Measurements from ENCODE around the gene RYK.

RYK gene

DNA sequence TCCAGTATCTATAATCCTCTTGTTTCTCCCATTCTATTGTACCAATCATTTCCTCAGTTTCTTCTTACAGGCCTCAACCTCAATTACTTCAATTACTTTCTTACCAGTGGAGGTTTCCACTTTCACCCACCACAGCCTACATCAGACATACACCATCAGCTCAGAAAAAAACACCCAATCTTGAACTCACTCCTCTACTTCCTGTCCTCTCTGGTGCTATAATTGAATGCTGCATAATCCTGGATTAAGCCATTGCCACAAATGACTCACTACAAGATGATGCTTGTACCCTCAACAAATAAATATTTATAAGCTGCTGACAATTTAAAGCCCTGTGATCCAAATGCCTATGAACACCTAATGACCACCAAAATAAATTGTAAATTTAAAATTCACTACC lies 18.5 kb downstream of the RYK start:
- TF ChIP-seq, protein P1, sequence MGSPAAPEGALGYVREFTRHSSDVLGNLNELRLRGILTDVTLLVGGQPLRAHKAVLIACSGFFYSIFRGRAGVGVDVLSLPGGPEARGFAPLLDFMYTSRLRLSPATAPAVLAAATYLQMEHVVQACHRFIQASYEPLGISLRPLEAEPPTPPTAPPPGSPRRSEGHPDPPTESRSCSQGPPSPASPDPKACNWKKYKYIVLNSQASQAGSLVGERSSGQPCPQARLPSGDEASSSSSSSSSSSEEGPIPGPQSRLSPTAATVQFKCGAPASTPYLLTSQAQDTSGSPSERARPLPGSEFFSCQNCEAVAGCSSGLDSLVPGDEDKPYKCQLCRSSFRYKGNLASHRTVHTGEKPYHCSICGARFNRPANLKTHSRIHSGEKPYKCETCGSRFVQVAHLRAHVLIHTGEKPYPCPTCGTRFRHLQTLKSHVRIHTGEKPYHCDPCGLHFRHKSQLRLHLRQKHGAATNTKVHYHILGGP (tag by site-specific recombination; IDR thresholded peaks at IDR 0.05): no peak
- TF ChIP-seq ZNF239 (tag by site-specific recombination; IDR thresholded peaks at IDR 0.05) (no peak), ZNF571 (tag by site-specific recombination; IDR thresholded peaks at IDR 0.05) (no peak), ZBTB7A (tag by site-specific recombination; IDR thresholded peaks at IDR 0.05; ENCODE audit: low read depth) (no peak), ZNF514 (tag by site-specific recombination; IDR thresholded peaks at IDR 0.05) (no peak), SP3 (tag by site-specific recombination; IDR thresholded peaks at IDR 0.05) (no peak), ZNF202 (tag by site-specific recombination; IDR thresholded peaks at IDR 0.05; ENCODE audit: borderline replicate concordance) (no peak), ZNF114 (tag by site-specific recombination; IDR thresholded peaks at IDR 0.05) (no peak), REPIN1 (tag by site-specific recombination; IDR thresholded peaks at IDR 0.05; ENCODE audit: low read depth) (no peak), ZNF404 (tag by site-specific recombination; IDR thresholded peaks at IDR 0.05) (no peak), ZNF274 (IDR thresholded peaks at IDR 0.05; ENCODE audit: low read length) (no peak), ZNF274 (tag by site-specific recombination; IDR thresholded peaks at IDR 0.05; ENCODE audit: borderline replicate concordance) (no peak)
- ChIA-PET POLR2A (interaction anchor here (0.5 kb wide), 1 partner anchor 1126 kb away, joined by 12 read pairs; no protein-coding TSS in a partner anchor), CTCF (interaction anchor here (0.6 to 1.1 kb wide), 2 partner anchors 8 to 39 kb away, joined by 3 to 4 read pairs; no protein-coding TSS in a partner anchor)
- Histone ChIP-seq H3K9me3 (ENCODE audit: control insufficient read depth, insufficient read depth, low read depth, low read length) (no peaks in the 10 kb centered on the region), H3K36me3 (ENCODE audit: control insufficient read depth in 2 of 2, insufficient read depth in 1 of 2, low read length in 2 of 2) (no peaks in the 10 kb centered on the region), H3K4me1 (ENCODE audit: control insufficient read depth, insufficient read depth, low read length) (peaks cover 8% of the 10 kb centered on the region), H3K27ac (ENCODE audit: extremely low read depth, low read depth, low read length) (no peak overlapping the region), H3K4me3 (ENCODE audit: low read depth, low read length) (no peak overlapping the region)

DNA sequence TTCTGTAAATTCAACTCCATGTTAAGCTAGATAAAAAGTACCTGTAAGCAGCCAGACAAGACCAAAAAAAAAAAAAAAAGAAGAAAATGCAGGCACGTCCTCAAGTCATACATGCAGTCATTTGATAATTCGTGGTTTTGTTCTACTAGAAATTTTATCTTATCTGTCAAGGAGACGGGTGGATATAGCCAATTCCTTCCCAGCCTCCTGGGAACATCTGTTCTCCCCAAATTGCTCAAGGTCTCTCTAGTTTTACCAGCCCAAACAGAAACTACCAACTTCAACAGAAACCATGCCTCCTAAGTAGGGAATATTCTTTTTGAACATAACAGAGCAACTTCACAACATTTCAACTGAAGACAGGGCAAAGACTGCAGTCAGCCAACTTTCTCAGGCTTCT lies 19.5 kb downstream of the RYK start:
- CTCF ChIA-PET: interaction anchor here (0.6 to 0.7 kb wide), 2 partner anchors 18 to 46 kb away, joined by 3 read pairs; no protein-coding TSS in a partner anchor
- TF ChIP-seq ZNF292 (tag by site-specific recombination; IDR thresholded peaks at IDR 0.05; ENCODE audit: borderline replicate concordance, low read depth) (no peak), ZNF785 (tag by site-specific recombination; IDR thresholded peaks at IDR 0.05) (no peak), IKZF3 (tag by site-specific recombination; IDR thresholded peaks at IDR 0.05) (no peak), ZNF621 (tag by site-specific recombination; IDR thresholded peaks at IDR 0.05) (no peak), ZNF146 (tag by site-specific recombination; IDR thresholded peaks at IDR 0.05) (no peak), ZEB2 (tag by site-specific recombination; IDR thresholded peaks at IDR 0.05) (no peak), ZBTB8A (tag by site-specific recombination; IDR thresholded peaks at IDR 0.05) (no peak), ZNF354C (tag by site-specific recombination; IDR thresholded peaks at IDR 0.05; ENCODE audit: borderline replicate concordance, low read depth) (no peak), ZNF514 (tag by site-specific recombination; IDR thresholded peaks at IDR 0.05) (no peak), ZFHX2 (tag by site-specific recombination; conservative IDR thresholded peaks at IDR 0.05) (no peak), GLIS1 (tag by site-specific recombination; IDR thresholded peaks at IDR 0.05) (no peak), KLF1 (tag by site-specific recombination; IDR thresholded peaks at IDR 0.05) (no peak)
- TF ChIP-seq, protein P2, sequence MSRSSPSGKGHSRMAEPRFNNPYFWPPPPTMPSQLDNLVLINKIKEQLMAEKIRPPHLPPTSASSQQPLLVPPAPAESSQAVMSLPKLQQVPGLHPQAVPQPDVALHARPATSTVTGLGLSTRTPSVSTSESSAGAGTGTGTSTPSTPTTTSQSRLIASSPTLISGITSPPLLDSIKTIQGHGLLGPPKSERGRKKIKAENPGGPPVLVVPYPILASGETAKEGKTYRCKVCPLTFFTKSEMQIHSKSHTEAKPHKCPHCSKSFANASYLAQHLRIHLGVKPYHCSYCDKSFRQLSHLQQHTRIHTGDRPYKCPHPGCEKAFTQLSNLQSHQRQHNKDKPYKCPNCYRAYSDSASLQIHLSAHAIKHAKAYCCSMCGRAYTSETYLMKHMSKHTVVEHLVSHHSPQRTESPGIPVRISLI (tag by site-specific recombination; IDR thresholded peaks at IDR 0.05): no peak
- TF ChIP-seq, protein P3, sequence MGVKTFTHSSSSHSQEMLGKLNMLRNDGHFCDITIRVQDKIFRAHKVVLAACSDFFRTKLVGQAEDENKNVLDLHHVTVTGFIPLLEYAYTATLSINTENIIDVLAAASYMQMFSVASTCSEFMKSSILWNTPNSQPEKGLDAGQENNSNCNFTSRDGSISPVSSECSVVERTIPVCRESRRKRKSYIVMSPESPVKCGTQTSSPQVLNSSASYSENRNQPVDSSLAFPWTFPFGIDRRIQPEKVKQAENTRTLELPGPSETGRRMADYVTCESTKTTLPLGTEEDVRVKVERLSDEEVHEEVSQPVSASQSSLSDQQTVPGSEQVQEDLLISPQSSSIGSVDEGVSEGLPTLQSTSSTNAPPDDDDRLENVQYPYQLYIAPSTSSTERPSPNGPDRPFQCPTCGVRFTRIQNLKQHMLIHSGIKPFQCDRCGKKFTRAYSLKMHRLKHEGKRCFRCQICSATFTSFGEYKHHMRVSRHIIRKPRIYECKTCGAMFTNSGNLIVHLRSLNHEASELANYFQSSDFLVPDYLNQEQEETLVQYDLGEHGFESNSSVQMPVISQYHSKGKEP (tag by site-specific recombination; IDR thresholded peaks at IDR 0.05): no peak

More for the DNA sequence above, 19.5 kb downstream of the RYK start:
- POLR2A ChIA-PET: interaction anchor here (0.7 kb wide), 1 partner anchor 657 kb away, joined by 7 read pairs; no protein-coding TSS in a partner anchor
- no peaks in the 10 kb centered on the region for H3K9me3 ChIP-seq (ENCODE audit: control insufficient read depth, insufficient read depth, low read depth, low read length)
- H3K4me1 ChIP-seq (ENCODE audit: control insufficient read depth, insufficient read depth, low read length): no peaks in the 10 kb centered on the region; the same call in 1 of the 2 replicates
- no peak overlapping the region for H3K4me3 ChIP-seq (ENCODE audit: low read depth, low read length)
- H3K36me3 ChIP-seq (ENCODE audit: control insufficient read depth in 2 of 2, insufficient read depth in 1 of 2, low read length in 2 of 2): no peaks in the 10 kb centered on the region
- H3K27ac ChIP-seq (ENCODE audit: extremely low read depth, low read depth, low read length): no peak overlapping the region

All from HEK293 (cell line).